Heart right ventricle (tissue), 16 donors: ENCODE measurements around the gene DDX19B. TPM values are rescaled to one million over a fixed set of nuclear protein-coding genes. Genes with fewer than 3 reads are reported as not detected.
"Not testable (repeated sequence)": the region's sequence is repeated elsewhere in the genome, so short reads cannot be mapped to it uniquely, and the experiment has no call there.

Source experiments
- ATAC-seq, 8 donors: fragments of 200-7000 bp; cut with Tn5 transposase; one replicate each; pipeline ENCODE4 v1.9.1; 2020; ENCODE audit warnings: mild to moderate bottlenecking in 8 of 8, moderate library complexity in 8 of 8, moderate number of reproducible peaks in 1 of 8
- DNase-seq, 2 donors: peaks; one replicate each; pipeline ENCODE4 v3.0.0-alpha.2; 2020
- H3K27ac ChIP-seq, 10 donors: fragments of 200-600 bp; sonication (generic) in 2 of 10; one replicate each; pipeline versions ENCODE4 v1.5.0 to v1.8.0; 2020 to 2022; ENCODE audit warnings: mild to moderate bottlenecking in 3 of 10
- H3K27me3 ChIP-seq, 7 donors: fragments of 200-600 bp; one replicate each; pipeline ENCODE4 v1.8.0; 2021 to 2022; ENCODE audit warnings: mild to moderate bottlenecking in 2 of 7
- H3K36me3 ChIP-seq, 9 donors: fragments of 200-600 bp; sonication (generic) in 1 of 9; one replicate each; pipeline versions ENCODE4 v1.5.0 to v1.8.0; 2020 to 2022; ENCODE audit warnings: mild to moderate bottlenecking in 2 of 9
- H3K4me1 ChIP-seq, 9 donors: fragments of 200-600 bp; sonication (generic) in 1 of 9; one replicate each; pipeline versions ENCODE4 v1.5.0 to v1.8.0; 2020 to 2022; ENCODE audit warnings: mild to moderate bottlenecking in 4 of 9
- H3K4me3 ChIP-seq, 10 donors: fragments of 200-600 bp; sonication (generic) in 2 of 10; one replicate each; pipeline versions ENCODE4 v1.5.0 to v1.8.0; 2020 to 2022; ENCODE audit warnings: mild to moderate bottlenecking in 7 of 10, moderate library complexity in 2 of 10
- H3K9me3 ChIP-seq, 11 donors: fragments of 200-600 bp in 10 of 11; sonication (generic) in 2 of 11; one replicate each; pipeline versions ENCODE4 v1.5.0 to v1.8.0; 2013 to 2022; ENCODE audit warnings: mild to moderate bottlenecking in 2 of 11, control low read depth in 1 of 11, moderate library complexity in 1 of 11
- CTCF ChIP-seq, 9 donors: fragments of 200-600 bp; sonication (generic) in 2 of 9; IDR thresholded peaks; one replicate each; pipeline versions ENCODE4 v1.5.0 to v1.8.0; 2021 to 2022; ENCODE audit warnings: antibody characterized with exemption in 9 of 9, mild to moderate bottlenecking in 5 of 9, moderate library complexity in 1 of 9
- WGBS, 2 donors: extraction: QIAGEN DNeasy Blood & Tissue Kit; methylation state at CpG; one replicate each; pipeline ENCODE4 v1.1.7; 2013; ENCODE audit warnings: inconsistent platforms in 1 of 2; 5-methylcytosine and 5-hydroxymethylcytosine counted together
- intact Hi-C, 10 donors: fragments of 100-400 bp; cut with DNase I; formaldehyde crosslinking; loops; one replicate each; pipeline versions ENCODE4 v1.11.1 to v1.14.2; 2022
- polyA plus RNA-seq, 2 donors: library from polyadenylated mRNA; stranded (reverse); fragments of 200-250 nt; gene quantifications; one replicate each; pipeline ENCODE4 v1.2.3, GENCODE V29; 2013
- total RNA-seq, 10 donors: library from RNA; stranded (reverse); fragmentation: NEBNext Ultra II Directional in 3 of 10; extraction: Animal tissue kit (Norgen Biotek cat#: 25700) in 3 of 10; gene quantifications; one replicate each; pipeline versions ENCODE4 v1.2.1 to v1.2.4, GENCODE V29; 2021 to 2023
- donor health status: Arrhythmogenic right ventricular cardiomyopathy.
- donor health status: ischemic (EF 13 %, LVEDD 7.1; RV severe dilation, severe dysfunction).
- donor health status: healthy with polysubstance abuse.
- donor health status: DM: no; HTN: yes; CAD: no.
- donor health status: DM: no; HTN: no; CAD: no.
- donor health status: ischemic (EF 25% LVEDD 6.9; RV normal size, moderate dysfunction).
- donor health status: ischemic (EF 25% LVEDD 5.7; RV mildly dilated, moderate dysfunction).
- donor health status: healthy.
- donor health status: DM: yes; HTN: yes; CAD: no.
- donor health status: Ischemic cardiomyopathy.
- donor health status: ischemic (EF 35%, LVEDD 5.7; RV mildly dilated, moderate dysfunction).
- donor health status: nonischemic (EF 11% LVEDD 7.7; RV severe dilation, severe dysfunction).
- donor health status: DM: yes; HTN: yes; CAD: no.
- donor health status: PGD.
- donor health status: ischemic (EF 29% LVEDD 5.4; RV normal size, mild dysfunction).
- donor health status: nonischemic (EF 23%, LVEDD 6.1; RV moderate dilation, normal function).

The DDX19B gene
- total and polyA plus RNA-seq, 12 donors: 11.6 to 25.3 (median 20.2) TPM

- Histone ChIP-seq H3K27me3 (no peaks in the 10 kb centered on the region), H3K36me3 (peaks cover 0 to 14% (median 3%) of the 10 kb centered on the region in 9 donors), H3K4me1 (peaks cover 0 to 19% (median 16%) of the 10 kb centered on the region in 9 donors), H3K27ac (peak within 1 kb of the TSS; percentile 11 to 93 (median 86)), H3K9me3 (no peaks in the 10 kb centered on the region), H3K4me3 (peak within 1 kb of the TSS; percentile 54 to 92 (median 70))
- intact Hi-C loops: no loop called here
- TF ChIP-seq CTCF (IDR thresholded peaks at IDR 0.05): no peak
- DNase-seq: peak; percentile 93 to 99
- 1 to 2% methylated on average over 51 to 53 of the region's 53 CpGs for WGBS, 2 donors
- ATAC-seq: peak; percentile 98 to 100 (median 99)
Observed at GRCh38 chr16:70289229-70290094, 9.5 kb upstream of the DDX19B start, which contains the start of gene AARS1. Gene AARS1 (minus strand): TSS chr16:70289506. CDS start chr16:70282763, 6,743 bp downstream.

- peaks cover 0 to 19% (median 16%) of the 10 kb centered on the region in 9 donors for H3K4me1 ChIP-seq
- H3K4me3 ChIP-seq: no peak overlapping the region
- no peaks in the 10 kb centered on the region for H3K27me3 ChIP-seq
- TF ChIP-seq CTCF (IDR thresholded peaks at IDR 0.05): no peak
- H3K27ac ChIP-seq: no peak overlapping the region
- intact Hi-C loops: no loop called here
- no peaks in the 10 kb centered on the region for H3K9me3 ChIP-seq
- ATAC-seq: no peak
- H3K36me3 ChIP-seq: peaks cover 0 to 3% (median 0%) of the 10 kb centered on the region in 9 donors
- DNase-seq: no peak
Observed at GRCh38 chr16:70290949-70291519, 8.0 kb upstream of the DDX19B start.

GRCh38 chr16:70292148-70292547 lies 6.8 kb upstream of the DDX19B start:
- H3K4me3 ChIP-seq, ATAC-seq, H3K27me3 ChIP-seq, H3K36me3 ChIP-seq, H3K9me3 ChIP-seq, intact Hi-C loops, DNase-seq, H3K27ac ChIP-seq: not testable (repeated sequence)
- H3K4me1 ChIP-seq: peaks cover 0 to 19% (median 16%) of the 10 kb centered on the region in 9 donors
- 91 to 96% methylated on average over 11 of the region's 11 CpGs for WGBS, 2 donors

DNA sequence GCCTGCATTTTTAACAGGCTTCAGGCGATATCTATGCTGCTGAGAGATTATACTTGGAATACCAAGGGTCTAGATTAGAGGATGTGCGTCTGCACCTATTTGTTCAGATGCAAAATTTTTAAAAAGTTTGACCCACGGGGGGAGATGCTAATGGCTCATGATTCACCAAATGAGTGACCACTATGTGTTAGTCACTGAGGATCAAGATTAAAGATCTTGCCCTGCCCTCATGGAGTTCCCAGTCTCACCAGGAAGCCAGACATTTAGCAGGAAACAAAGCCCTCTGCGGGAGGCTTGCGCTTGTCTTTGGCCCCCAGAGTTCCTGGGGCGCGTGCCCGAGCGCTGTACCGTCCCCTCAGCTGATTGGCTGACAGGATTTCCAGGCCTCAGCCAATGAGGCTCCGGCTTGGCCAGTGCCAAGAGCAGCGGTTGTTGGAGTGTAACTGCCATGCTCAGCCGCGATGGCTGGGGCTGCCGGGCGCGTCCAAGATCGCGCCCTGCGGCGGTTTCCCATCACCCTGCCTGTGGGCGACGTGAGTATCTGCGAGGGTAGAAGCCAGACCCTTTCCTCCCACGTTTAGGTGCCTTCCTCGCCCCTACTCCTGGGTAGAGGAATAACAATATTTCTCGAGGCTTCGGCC lies 4.5 kb upstream of the DDX19B start:
- no peak overlapping the region for H3K27ac ChIP-seq
- no peak for TF ChIP-seq CTCF (IDR thresholded peaks at IDR 0.05)
- no peaks in the 10 kb centered on the region for H3K36me3 ChIP-seq
- DNase-seq (no peak), ATAC-seq (no peak)
- 91% methylated on average over 28 of the region's 28 CpGs for WGBS, 2 donors
- intact Hi-C loops: loop anchor here in 2 of 10 donors (5.0 kb wide), 1 partner anchor 53 kb away; the partner anchor contains the start of gene DDX19A (in 2 of the 2)
- H3K4me1 ChIP-seq: peaks cover 0 to 14% (median 8%) of the 10 kb centered on the region in 9 donors
- no peaks in the 10 kb centered on the region for H3K27me3 ChIP-seq
- no peak overlapping the region for H3K4me3 ChIP-seq
- no peaks in the 10 kb centered on the region for H3K9me3 ChIP-seq
